Osteoblast (primary cell): ENCODE measurements around the gene TMBIM1. TPM values are rescaled to one million over a fixed set of nuclear protein-coding genes. Genes with fewer than 3 reads are reported as not detected.

Experiments used
- DNase-seq: peaks from one replicate; pipeline ENCODE4 v3.0.0; 2011; ENCODE audit warnings: low spot score, mixed read lengths; ENCODE audit not compliant: insufficient read length; ENCODE audit errors: missing footprints
- H2AFZ ChIP-seq: 2 replicates; pipeline ENCODE4 v1.6.0; 2011; ENCODE audit warnings: mild to moderate bottlenecking, low read length
- H3K27ac ChIP-seq: 2 replicates; pipeline ENCODE4 v1.5.1; 2011; ENCODE audit warnings: mild to moderate bottlenecking, low read depth, low read length, moderate library complexity
- H3K27me3 ChIP-seq: 2 replicates; pipeline ENCODE4 v1.6.0; 2012; ENCODE audit warnings: mild to moderate bottlenecking, control low read depth, inconsistent platforms, low read length, moderate library complexity; ENCODE audit not compliant: insufficient read depth
- H3K36me3 ChIP-seq: 2 replicates; pipeline ENCODE4 v1.5.1; 2011; ENCODE audit warnings: mild to moderate bottlenecking, low read length, control low read depth, moderate library complexity; ENCODE audit not compliant: insufficient read depth
- H3K4me1 ChIP-seq: 2 replicates; pipeline ENCODE4 v1.5.1; 2011; ENCODE audit warnings: mild to moderate bottlenecking, low read length, control low read depth, moderate library complexity; ENCODE audit not compliant: insufficient read depth
- H3K4me2 ChIP-seq: 2 replicates; pipeline ENCODE4 v1.6.0; 2011; ENCODE audit warnings: mild to moderate bottlenecking, low read length; ENCODE audit not compliant: insufficient read depth
- H3K4me3 ChIP-seq: fragments of 200-600 bp; sonication (generic); 3 replicates; pipeline ENCODE4 v1.5.1; 2012; ENCODE audit warnings: mild to moderate bottlenecking, low read length, inconsistent platforms; ENCODE audit not compliant: insufficient read depth
- H3K79me2 ChIP-seq: 2 replicates; pipeline ENCODE4 v1.6.0; 2012; ENCODE audit warnings: mild to moderate bottlenecking, low read length, control low read depth, inconsistent platforms; ENCODE audit not compliant: insufficient read depth
- H3K9me3 ChIP-seq: 2 replicates; pipeline ENCODE4 v1.5.1; 2011; ENCODE audit warnings: low read depth, low read length, control low read depth
- H4K20me1 ChIP-seq: 2 replicates; pipeline ENCODE4 v1.6.0; 2012; ENCODE audit warnings: mild to moderate bottlenecking, low read length, control low read depth; ENCODE audit not compliant: insufficient read depth
- total RNA-seq: library from RNA; depleted of rRNA; stranded (reverse); fragments of >200 nt; gene quantifications from 2 replicates; pipeline ENCODE4 v1.2.3, GENCODE V29; 2012
- TF ChIP-seq, protein P1 (sequence below): IDR thresholded peaks from 2 replicates; pipeline ENCODE4 v1.5.1; 2011; ENCODE audit warnings: mild to moderate bottlenecking, low read depth, low read length, moderate library complexity; ENCODE audit errors: extremely low read depth

Gene TMBIM1
- total RNA-seq, 1 donor = 155 TPM

DNA sequence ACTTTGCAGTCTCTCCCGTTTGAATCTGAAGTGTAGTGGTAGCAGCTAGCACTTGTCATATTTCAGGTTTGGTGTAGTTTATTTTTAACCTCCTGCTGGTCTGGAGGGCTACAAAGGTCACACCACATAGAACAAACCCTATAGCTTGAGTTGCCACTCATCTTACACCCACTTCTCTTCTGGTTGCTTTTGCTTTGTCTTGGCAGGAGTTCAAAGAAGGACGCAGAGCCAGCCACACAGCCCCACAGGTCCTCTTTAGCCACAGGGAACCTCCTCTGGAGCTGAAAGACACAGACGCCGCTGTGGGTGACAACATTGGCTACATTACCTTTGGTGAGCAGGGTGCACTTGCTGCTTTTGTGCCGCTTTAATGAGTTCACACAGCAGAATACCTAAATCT, 47.1 kb downstream of the TMBIM1 start:
- H3K36me3 ChIP-seq = peaks cover 95% of the 10 kb centered on the region
- H3K4me3 ChIP-seq = no peak overlapping the region
- H2AFZ ChIP-seq = no peak overlapping the region
- no peaks in the 10 kb centered on the region for H3K27me3 ChIP-seq
- no peak for DNase-seq
- peaks cover 59% of the 10 kb centered on the region for H3K79me2 ChIP-seq
- H3K4me2 ChIP-seq = no peak overlapping the region
- H4K20me1 ChIP-seq = peaks cover 23% of the 10 kb centered on the region
- no peaks in the 10 kb centered on the region for H3K9me3 ChIP-seq
- no peaks in the 10 kb centered on the region for H3K4me1 ChIP-seq
- no peak overlapping the region for H3K27ac ChIP-seq
- TF ChIP-seq, protein P1, sequence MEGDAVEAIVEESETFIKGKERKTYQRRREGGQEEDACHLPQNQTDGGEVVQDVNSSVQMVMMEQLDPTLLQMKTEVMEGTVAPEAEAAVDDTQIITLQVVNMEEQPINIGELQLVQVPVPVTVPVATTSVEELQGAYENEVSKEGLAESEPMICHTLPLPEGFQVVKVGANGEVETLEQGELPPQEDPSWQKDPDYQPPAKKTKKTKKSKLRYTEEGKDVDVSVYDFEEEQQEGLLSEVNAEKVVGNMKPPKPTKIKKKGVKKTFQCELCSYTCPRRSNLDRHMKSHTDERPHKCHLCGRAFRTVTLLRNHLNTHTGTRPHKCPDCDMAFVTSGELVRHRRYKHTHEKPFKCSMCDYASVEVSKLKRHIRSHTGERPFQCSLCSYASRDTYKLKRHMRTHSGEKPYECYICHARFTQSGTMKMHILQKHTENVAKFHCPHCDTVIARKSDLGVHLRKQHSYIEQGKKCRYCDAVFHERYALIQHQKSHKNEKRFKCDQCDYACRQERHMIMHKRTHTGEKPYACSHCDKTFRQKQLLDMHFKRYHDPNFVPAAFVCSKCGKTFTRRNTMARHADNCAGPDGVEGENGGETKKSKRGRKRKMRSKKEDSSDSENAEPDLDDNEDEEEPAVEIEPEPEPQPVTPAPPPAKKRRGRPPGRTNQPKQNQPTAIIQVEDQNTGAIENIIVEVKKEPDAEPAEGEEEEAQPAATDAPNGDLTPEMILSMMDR = no peak

- Histone ChIP-seq H3K27me3 (no peaks in the 10 kb centered on the region), H2AFZ (no peak overlapping the region), H3K9me3 (no peaks in the 10 kb centered on the region), H3K4me3 (no peak overlapping the region), H3K36me3 (peaks cover 91% of the 10 kb centered on the region), H3K27ac (no peak overlapping the region), H3K79me2 (peaks cover 56% of the 10 kb centered on the region), H4K20me1 (peaks cover 20% of the 10 kb centered on the region), H3K4me2 (no peak overlapping the region), H3K4me1 (no peaks in the 10 kb centered on the region)
- no peak for DNase-seq
- TF ChIP-seq, protein P1 = no peak
Observed at GRCh38 chr2:218244665-218245064, 47.6 kb downstream of the TMBIM1 start.

DNA sequence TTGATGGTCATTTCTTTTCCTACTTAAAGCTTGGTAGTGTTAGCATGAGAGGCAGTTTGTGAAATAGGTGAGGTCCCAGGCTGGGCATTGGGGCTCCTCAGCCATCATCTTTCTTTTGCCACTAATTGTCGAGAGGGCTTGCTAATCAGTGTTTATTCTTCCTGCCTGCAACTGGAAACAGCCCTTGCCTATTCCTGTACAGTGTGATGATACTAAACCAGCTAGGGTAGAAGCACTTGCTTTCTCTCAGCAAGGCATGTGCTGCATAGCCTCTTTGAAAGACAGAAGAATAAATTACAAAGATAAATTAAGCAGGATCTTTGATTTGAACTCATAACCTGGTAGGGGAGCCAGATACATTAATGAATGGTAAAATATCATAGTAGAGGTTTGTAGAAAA, 48.1 kb downstream of the TMBIM1 start:
- H2AFZ ChIP-seq = no peak overlapping the region
- no peaks in the 10 kb centered on the region for H3K4me1 ChIP-seq
- H3K79me2 ChIP-seq = peaks cover 53% of the 10 kb centered on the region
- TF ChIP-seq, protein P1 = no peak
- no peak overlapping the region for H3K27ac ChIP-seq
- H3K36me3 ChIP-seq = peaks cover 90% of the 10 kb centered on the region
- no peak for DNase-seq
- H3K9me3 ChIP-seq = no peaks in the 10 kb centered on the region
- H3K4me3 ChIP-seq = no peak overlapping the region
- H4K20me1 ChIP-seq = peaks cover 15% of the 10 kb centered on the region
- no peak overlapping the region for H3K4me2 ChIP-seq
- no peaks in the 10 kb centered on the region for H3K27me3 ChIP-seq

DNA sequence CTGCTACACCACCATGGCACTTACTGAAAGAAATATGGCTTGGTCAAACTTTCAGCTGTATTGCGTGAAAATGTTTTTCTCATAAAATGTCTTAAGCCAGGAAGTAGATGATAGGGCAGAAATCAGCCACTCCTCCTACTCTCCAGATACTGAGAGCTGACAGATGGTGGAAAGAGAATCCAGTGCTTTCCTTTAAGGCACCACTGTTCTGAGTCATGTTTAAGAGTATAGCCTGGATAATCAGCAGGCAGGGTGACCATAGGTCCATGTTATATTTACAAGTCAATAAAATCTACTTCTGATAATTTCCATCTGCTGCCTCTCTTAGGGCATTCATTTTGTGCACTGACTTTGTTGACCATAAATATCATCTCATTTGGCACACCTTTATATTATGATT, 53.4 kb downstream of the TMBIM1 start:
- H3K4me2 ChIP-seq = no peak overlapping the region
- peak; percentile 2 for DNase-seq
- no peak overlapping the region for H3K4me3 ChIP-seq
- H2AFZ ChIP-seq = no peak overlapping the region
- H3K79me2 ChIP-seq = peaks cover 62% of the 10 kb centered on the region
- peaks cover 87% of the 10 kb centered on the region for H3K36me3 ChIP-seq
- H3K27ac ChIP-seq = no peak overlapping the region
- H3K9me3 ChIP-seq = no peaks in the 10 kb centered on the region
- no peaks in the 10 kb centered on the region for H3K27me3 ChIP-seq
- TF ChIP-seq, protein P1 = no peak
- no peaks in the 10 kb centered on the region for H3K4me1 ChIP-seq
- H4K20me1 ChIP-seq = peaks cover 5% of the 10 kb centered on the region
